GM12865 (cell line): ENCODE data around the gene PHYKPL.

ENCODE experiments used
- DNase-seq: peaks from one replicate; pipeline ENCODE4 v3.0.0; 2010; ENCODE audit warnings: low read depth
- H3K4me3 ChIP-seq: 2 replicates; pipeline ENCODE4 v1.5.1; 2011; ENCODE audit warnings: mild to moderate bottlenecking, low read depth, low read length, control low read depth
- CTCF ChIP-seq: IDR thresholded peaks from 2 replicates; pipeline ENCODE4 v1.5.1; 2011; ENCODE audit warnings: low read length, control low read depth, low read depth, inconsistent platforms; ENCODE audit not compliant: insufficient read depth; ENCODE audit errors: missing control alignments

The PHYKPL gene

GRCh38 chr5:178222292-178222691, 10.3 kb downstream of the PHYKPL start:
- no peak for TF ChIP-seq CTCF
- no peak overlapping the region for H3K4me3 ChIP-seq
- no peak for DNase-seq

GRCh38 chr5:178221853-178222252, 10.7 kb downstream of the PHYKPL start:
- TF ChIP-seq CTCF, result no peak
- DNase-seq, result no peak
- no peak overlapping the region for H3K4me3 ChIP-seq

GRCh38 chr5:178221282-178221681, 11.3 kb downstream of the PHYKPL start:
- no peak overlapping the region for H3K4me3 ChIP-seq
- no peak for TF ChIP-seq CTCF
- no peak for DNase-seq

DNA sequence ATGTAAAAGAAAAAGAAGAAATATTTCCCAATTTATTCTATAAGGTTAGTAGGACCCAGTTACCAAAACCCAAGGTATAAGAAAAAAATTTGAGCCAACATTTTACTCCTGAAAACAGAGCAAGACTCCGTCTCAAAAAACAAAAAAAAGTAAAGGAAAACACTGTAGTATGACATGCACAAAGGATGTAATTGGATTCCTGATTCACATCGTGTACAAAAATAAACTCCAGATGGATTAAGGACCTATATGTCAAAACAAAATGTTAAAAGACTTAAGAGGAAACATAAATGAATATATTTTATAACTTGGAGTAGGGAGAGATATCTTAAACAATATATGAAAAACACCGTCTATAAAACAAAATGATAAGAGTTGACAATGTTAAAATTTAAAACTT, 13.8 kb downstream of the PHYKPL start:
- no peak overlapping the region for H3K4me3 ChIP-seq
- TF ChIP-seq CTCF, result no peak
- no peak for DNase-seq

GRCh38 chr5:178218237-178218776, 14.3 kb downstream of the PHYKPL start:
- no peak overlapping the region for H3K4me3 ChIP-seq
- TF ChIP-seq CTCF, result no peak
- no peak for DNase-seq

- TF ChIP-seq CTCF, result no peak
Measured at GRCh38 chr5:178216779-178217178, 15.8 kb downstream of the PHYKPL start.

GRCh38 chr5:178216088-178216534, 16.5 kb downstream of the PHYKPL start:
- no peak for DNase-seq
- no peak overlapping the region for H3K4me3 ChIP-seq
- TF ChIP-seq CTCF, result no peak

More at GRCh38 chr5:178216779-178217178, 15.8 kb downstream of the PHYKPL start:
- no peak for DNase-seq
- no peak overlapping the region for H3K4me3 ChIP-seq
